Chondrocyte (in vitro differentiated cells): Measurements from ENCODE around the gene XPOT. TPM values are rescaled to one million over a fixed set of nuclear protein-coding genes. Genes with fewer than 3 reads are reported as not detected.

ENCODE experiments used
- DNase-seq: peaks from one replicate; pipeline ENCODE4 v3.0.0; 2021; ENCODE audit warnings: mixed read lengths, low spot score
- H3K27ac Mint-ChIP-seq: one replicate; pipeline ENCODE4 v1.8.0; 2021; ENCODE audit warnings: mild to moderate bottlenecking, moderate library complexity, mixed read lengths; ENCODE audit not compliant: unreplicated experiment
- H3K27me3 Mint-ChIP-seq: 2 replicates; pipeline ENCODE4 v1.8.0; 2021; ENCODE audit warnings: low read depth, mixed read lengths
- H3K36me3 Mint-ChIP-seq: 2 replicates; pipeline ENCODE4 v1.8.0; 2021; ENCODE audit warnings: low read depth, mixed read lengths
- H3K4me1 Mint-ChIP-seq: 2 replicates; pipeline ENCODE4 v1.8.0; 2021; ENCODE audit warnings: low read depth, mild to moderate bottlenecking, mixed read lengths
- H3K4me3 Mint-ChIP-seq: one replicate; pipeline ENCODE4 v1.8.0; 2021; ENCODE audit warnings: mild to moderate bottlenecking, moderate library complexity, mixed read lengths; ENCODE audit not compliant: unreplicated experiment
- H3K9me3 Mint-ChIP-seq: 2 replicates; pipeline ENCODE4 v1.8.0; 2021; ENCODE audit warnings: low read depth, mixed read lengths
- CTCF ChIP-seq: fragments of 200-600 bp; sonication (generic); IDR thresholded peaks from 2 replicates; pipeline ENCODE4 v1.5.0; 2021; ENCODE audit warnings: antibody characterized with exemption, mild to moderate bottlenecking, moderate library complexity
- total RNA-seq: library from RNA; stranded (reverse); gene quantifications from 3 replicates; pipeline ENCODE4 v1.2.1, GENCODE V29; 2021

The XPOT gene
- total RNA-seq, 1 donor from 2014 or later: 213 TPM

GRCh38 chr12:64461634-64462414, 57.6 kb downstream of the XPOT start:
- Mint-ChIP-seq H3K27me3 (no peaks in the 10 kb centered on the region), H3K36me3 (peaks cover 13% of the 10 kb centered on the region), H3K9me3 (no peaks in the 10 kb centered on the region), H3K4me1 (peaks cover 38% of the 10 kb centered on the region), H3K27ac (peak overlapping the region; percentile 87), H3K4me3 (no peak overlapping the region)
- TF ChIP-seq CTCF: no peak
- no peak for DNase-seq

- no peak overlapping the region for H3K4me3 Mint-ChIP-seq
- no peaks in the 10 kb centered on the region for H3K9me3 Mint-ChIP-seq
- peaks cover 25% of the 10 kb centered on the region for H3K36me3 Mint-ChIP-seq
- no peaks in the 10 kb centered on the region for H3K27me3 Mint-ChIP-seq
- no peak overlapping the region for H3K27ac Mint-ChIP-seq
- no peak for DNase-seq
- no peak for TF ChIP-seq CTCF
- H3K4me1 Mint-ChIP-seq: peaks cover 31% of the 10 kb centered on the region
Measured at GRCh38 chr12:64466178-64466577, 62.0 kb downstream of the XPOT start.

- H3K4me1 Mint-ChIP-seq: peaks cover 16% of the 10 kb centered on the region
- H3K27ac Mint-ChIP-seq: no peak overlapping the region
- DNase-seq: no peak
- no peak for TF ChIP-seq CTCF
- H3K4me3 Mint-ChIP-seq: no peak overlapping the region
- peaks cover 30% of the 10 kb centered on the region for H3K36me3 Mint-ChIP-seq
- H3K27me3 Mint-ChIP-seq: no peaks in the 10 kb centered on the region
- H3K9me3 Mint-ChIP-seq: no peaks in the 10 kb centered on the region
Measured at GRCh38 chr12:64468966-64469365, 64.8 kb downstream of the XPOT start.

- Mint-ChIP-seq H3K27ac (peak overlapping the region; percentile 72), H3K27me3 (no peaks in the 10 kb centered on the region), H3K9me3 (no peaks in the 10 kb centered on the region), H3K4me3 (no peak overlapping the region), H3K36me3 (peaks cover 30% of the 10 kb centered on the region), H3K4me1 (peaks cover 16% of the 10 kb centered on the region)
- no peak for DNase-seq
- no peak for TF ChIP-seq CTCF
Measured at GRCh38 chr12:64469455-64470142, 65.4 kb downstream of the XPOT start.

GRCh38 chr12:64470495-64470894, 66.3 kb downstream of the XPOT start:
- DNase-seq: no peak
- Mint-ChIP-seq H3K9me3 (no peaks in the 10 kb centered on the region), H3K4me1 (peaks cover 15% of the 10 kb centered on the region), H3K27ac (no peak overlapping the region), H3K4me3 (no peak overlapping the region), H3K36me3 (peaks cover 33% of the 10 kb centered on the region), H3K27me3 (no peaks in the 10 kb centered on the region)
- TF ChIP-seq CTCF: no peak
